ENCODE results near the gene TMPRSS2.

GRCh38 chr21:41432562-41433460 is 75.1 kb downstream of the TMPRSS2 start:
- no peak for TF ChIP-seq CTCF (IDR thresholded peaks at IDR 0.05; ENCODE audit: extremely low read depth in 1 of 2, insufficient read depth in 1 of 2, low read depth in 1 of 2, low read length in 2 of 2)
- TF ChIP-seq POLR2AphosphoS5 (IDR thresholded peaks at IDR 0.05; ENCODE audit: insufficient read depth, low read depth, low read length): no peak
- TF ChIP-seq POLR2A (IDR thresholded peaks at IDR 0.05; ENCODE audit: low read depth, low read length): no peak
- TF ChIP-seq, protein P1, sequence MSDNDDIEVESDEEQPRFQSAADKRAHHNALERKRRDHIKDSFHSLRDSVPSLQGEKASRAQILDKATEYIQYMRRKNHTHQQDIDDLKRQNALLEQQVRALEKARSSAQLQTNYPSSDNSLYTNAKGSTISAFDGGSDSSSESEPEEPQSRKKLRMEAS (IDR thresholded peaks at IDR 0.05; ENCODE audit: insufficient read depth, insufficient read length): no peak
- no peak for TF ChIP-seq JUN (IDR thresholded peaks at IDR 0.05; ENCODE audit: borderline replicate concordance, insufficient read depth, insufficient read length, low read depth)
- TF ChIP-seq MYC (IDR thresholded peaks at IDR 0.05; ENCODE audit: low read depth, low read length): no peak

All from endothelial cell of umbilical vein (primary cell).